Measurements from ENCODE around the gene AP1M2. TPM values are rescaled to one million over a fixed set of nuclear protein-coding genes. Genes with fewer than 3 reads are reported as not detected.

The AP1M2 gene
- total and polyA plus RNA-seq, 7 experiments from 2014 or later: not detected

- H3K27ac Mint-ChIP-seq: peak overlapping the region; percentile 62 to 96 (median 91)
- intact Hi-C loops (cut with micrococcal nuclease): no loop called here
- ChIA-PET POLR2A (interaction anchor here (0.6 to 6.8 kb wide), 4 partner anchors 9 to 438 kb away, joined by 3 to 77 read pairs (median 6); partner anchors contain the start of genes CDKN2D and KRI1), CTCF (interaction anchor here (1.1 kb wide), 1 partner anchor 132 kb away, joined by 3 read pairs; no protein-coding TSS in a partner anchor)
- H3K27ac ChIP-seq (ENCODE audit: low read depth, low read length): peak overlapping the region; percentile 66
- H3K36me3 ChIP-seq (ENCODE audit: control insufficient read depth in 2 of 3, insufficient read depth in 3 of 3, low read length in 3 of 3): peaks cover 38 to 80% (median 47%) of the 10 kb centered on the region in 3 experiments
- H3K36me3 Mint-ChIP-seq: peaks cover 0 to 38% (median 13%) of the 10 kb centered on the region in 5 donors
- peaks cover 41 to 54% of the 10 kb centered on the region in 2 donors for H3K4me1 ChIP-seq (ENCODE audit: control insufficient read depth in 2 of 2, insufficient read depth in 2 of 2, low read length in 2 of 2)
- no peak overlapping the region for H3K4me3 ChIP-seq (ENCODE audit: low read length)
- H3K27me3 ChIP-seq (ENCODE audit: control insufficient read depth in 2 of 2, insufficient read depth in 2 of 2, low read length in 2 of 2): no peaks in the 10 kb centered on the region
- no peaks in the 10 kb centered on the region for H3K9me3 Mint-ChIP-seq
- H3K27me3 Mint-ChIP-seq: no peaks in the 10 kb centered on the region
- no peak for DNase-seq
- peak overlapping the region in 4 of 10 donors; percentile 9 to 38 (median 25) for H3K4me3 Mint-ChIP-seq
- peaks cover 22 to 55% (median 48%) of the 10 kb centered on the region in 7 donors for H3K4me1 Mint-ChIP-seq
- no peaks in the 10 kb centered on the region for H3K9me3 ChIP-seq (ENCODE audit: control insufficient read depth in 2 of 3, low read length in 3 of 3)
- no peak for ATAC-seq
Observed at GRCh38 chr19:10555610-10555973, 31.5 kb downstream of the AP1M2 start.

- no peak for DNase-seq
- ChIA-PET POLR2A (interaction anchor here (0.8 to 6.8 kb wide), 7 partner anchors 8 to 94 kb away, joined by 3 to 77 read pairs (median 7); partner anchors contain the start of genes ATG4D, CDKN2D and KRI1), CTCF (interaction anchor here (1.1 kb wide), 1 partner anchor 20 kb away, joined by 3 read pairs; no protein-coding TSS in a partner anchor)
- intact Hi-C loops (cut with micrococcal nuclease): loop anchor here (1.0 to 5.0 kb wide), 4 partner anchors 11 to 50 kb away; partner anchors contain the start of genes ATG4D (in 2 of the 2) and KRI1 (in 2 of the 2)
- no peaks in the 10 kb centered on the region for H3K9me3 Mint-ChIP-seq
- H3K4me1 Mint-ChIP-seq: peaks cover 22 to 60% (median 44%) of the 10 kb centered on the region in 7 donors
- Histone ChIP-seq H3K27ac (ENCODE audit: low read depth, low read length) (peak overlapping the region; percentile 66), H3K27me3 (ENCODE audit: control insufficient read depth in 2 of 2, insufficient read depth in 2 of 2, low read length in 2 of 2) (no peaks in the 10 kb centered on the region), H3K4me1 (ENCODE audit: control insufficient read depth in 2 of 2, insufficient read depth in 2 of 2, low read length in 2 of 2) (peaks cover 41 to 54% of the 10 kb centered on the region in 2 donors), H3K36me3 (ENCODE audit: control insufficient read depth in 2 of 3, insufficient read depth in 3 of 3, low read length in 3 of 3) (peaks cover 37 to 80% (median 41%) of the 10 kb centered on the region in 3 experiments), H3K9me3 (ENCODE audit: control insufficient read depth in 2 of 3, low read length in 3 of 3) (no peaks in the 10 kb centered on the region), H3K4me3 (ENCODE audit: low read length) (peak overlapping the region; percentile 11)
- no peak for ATAC-seq
- peak overlapping the region; percentile 91 to 99 (median 96) for H3K27ac Mint-ChIP-seq
- H3K4me3 Mint-ChIP-seq: peak overlapping the region in 9 of 10 donors; percentile 71 to 86 (median 81)
- H3K36me3 Mint-ChIP-seq: peaks cover 0 to 38% (median 12%) of the 10 kb centered on the region in 5 donors
- H3K27me3 Mint-ChIP-seq: no peaks in the 10 kb centered on the region
Observed at GRCh38 chr19:10554760-10555609, 32.1 kb downstream of the AP1M2 start.

GRCh38 chr19:10553943-10554381, 33.1 kb downstream of the AP1M2 start:
- peak; percentile 84 for ATAC-seq
- H3K4me1 Mint-ChIP-seq: peaks cover 22 to 61% (median 44%) of the 10 kb centered on the region in 7 donors

GRCh38 chr19:10553087-10553667, 33.9 kb downstream of the AP1M2 start:
- no peaks in the 10 kb centered on the region for H3K27me3 Mint-ChIP-seq
- H3K4me3 Mint-ChIP-seq: peak overlapping the region in 9 of 10 donors; percentile 59 to 86 (median 79)
- DNase-seq (peak in 2 of 9 donors; percentile 6 to 27), ATAC-seq (peak; percentile 6)
- Histone ChIP-seq H3K4me1 (ENCODE audit: control insufficient read depth in 2 of 2, insufficient read depth in 2 of 2, low read length in 2 of 2) (peaks cover 41 to 54% of the 10 kb centered on the region in 2 donors), H3K4me3 (ENCODE audit: low read length) (peak overlapping the region; percentile 11), H3K36me3 (ENCODE audit: control insufficient read depth in 2 of 3, insufficient read depth in 3 of 3, low read length in 3 of 3) (peaks cover 26 to 81% (median 26%) of the 10 kb centered on the region in 3 experiments), H3K27me3 (ENCODE audit: control insufficient read depth in 2 of 2, insufficient read depth in 2 of 2, low read length in 2 of 2) (no peaks in the 10 kb centered on the region), H3K27ac (ENCODE audit: low read depth, low read length) (peak overlapping the region; percentile 66), H3K9me3 (ENCODE audit: control insufficient read depth in 2 of 3, low read length in 3 of 3) (no peaks in the 10 kb centered on the region)
- H3K27ac Mint-ChIP-seq: peak overlapping the region; percentile 91 to 99 (median 96)
- ChIA-PET POLR2A (interaction anchor here (0.6 to 6.8 kb wide), 11 partner anchors 9 to 1260 kb away, joined by 3 to 77 read pairs (median 5); partner anchors contain the start of genes ATG4D, CDKN2D and KRI1), CTCF (interaction anchor here (0.6 to 2.2 kb wide), 10 partner anchors 8 to 469 kb away, joined by 3 to 6 read pairs (median 4); no protein-coding TSS in a partner anchor)
- H3K9me3 Mint-ChIP-seq: no peaks in the 10 kb centered on the region
- peaks cover 0 to 36% (median 10%) of the 10 kb centered on the region in 5 donors for H3K36me3 Mint-ChIP-seq
- H3K4me1 Mint-ChIP-seq: peaks cover 22 to 61% (median 42%) of the 10 kb centered on the region in 7 donors
- intact Hi-C loops (cut with micrococcal nuclease): loop anchor here in 1 of 2 donors (5.0 kb wide), 1 partner anchor 46 kb away; no protein-coding TSS in a partner anchor

More at GRCh38 chr19:10553943-10554381, 33.1 kb downstream of the AP1M2 start:
- peaks cover 27 to 79% (median 32%) of the 10 kb centered on the region in 3 experiments for H3K36me3 ChIP-seq (ENCODE audit: control insufficient read depth in 2 of 3, insufficient read depth in 3 of 3, low read length in 3 of 3)
- peak overlapping the region; percentile 66 for H3K27ac ChIP-seq (ENCODE audit: low read depth, low read length)
- peak overlapping the region; percentile 66 to 86 (median 80) for H3K4me3 Mint-ChIP-seq
- no peaks in the 10 kb centered on the region for H3K9me3 ChIP-seq (ENCODE audit: control insufficient read depth in 2 of 3, low read length in 3 of 3)
- peak overlapping the region; percentile 11 for H3K4me3 ChIP-seq (ENCODE audit: low read length)
- H3K36me3 Mint-ChIP-seq: peaks cover 0 to 39% (median 12%) of the 10 kb centered on the region in 5 donors
- no peaks in the 10 kb centered on the region for H3K27me3 Mint-ChIP-seq
- H3K4me1 ChIP-seq (ENCODE audit: control insufficient read depth in 2 of 2, insufficient read depth in 2 of 2, low read length in 2 of 2): peaks cover 41 to 54% of the 10 kb centered on the region in 2 donors
- H3K27ac Mint-ChIP-seq: peak overlapping the region; percentile 91 to 99 (median 96)
- intact Hi-C loops (cut with micrococcal nuclease): loop anchor here (1.0 to 5.0 kb wide), 4 partner anchors 11 to 49 kb away; partner anchors contain the start of genes ATG4D (in 2 of the 2) and KRI1 (in 2 of the 2)
- CTCF ChIA-PET: interaction anchor here (0.6 to 2.2 kb wide), 8 partner anchors 8 to 468 kb away, joined by 3 to 6 read pairs (median 4); no protein-coding TSS in a partner anchor
- H3K9me3 Mint-ChIP-seq: no peaks in the 10 kb centered on the region
- peak in 8 of 9 donors; percentile 48 to 63 (median 58) for DNase-seq
- POLR2A ChIA-PET: interaction anchor here (0.6 to 6.8 kb wide), 9 partner anchors 9 to 104 kb away, joined by 3 to 77 read pairs (median 7); partner anchors contain the start of genes ATG4D, CDKN2D and KRI1
- H3K27me3 ChIP-seq (ENCODE audit: control insufficient read depth in 2 of 2, insufficient read depth in 2 of 2, low read length in 2 of 2): no peaks in the 10 kb centered on the region

- no peaks in the 10 kb centered on the region for H3K27me3 ChIP-seq (ENCODE audit: control insufficient read depth in 2 of 2, insufficient read depth in 2 of 2, low read length in 2 of 2)
- peak overlapping the region; percentile 66 for H3K27ac ChIP-seq (ENCODE audit: low read depth, low read length)
- ATAC-seq (peak; percentile 42), DNase-seq (peak in 2 of 9 donors; percentile 16 to 35)
- Mint-ChIP-seq H3K4me3 (peak overlapping the region in 8 of 10 donors; percentile 21 to 82 (median 79)), H3K4me1 (peaks cover 22 to 58% (median 41%) of the 10 kb centered on the region in 7 donors), H3K27ac (peak overlapping the region in 8 of 9 donors; percentile 81 to 96 (median 94)), H3K27me3 (no peaks in the 10 kb centered on the region), H3K36me3 (peaks cover 0 to 32% (median 7%) of the 10 kb centered on the region in 5 donors), H3K9me3 (no peaks in the 10 kb centered on the region)
- no peaks in the 10 kb centered on the region for H3K9me3 ChIP-seq (ENCODE audit: control insufficient read depth in 2 of 3, low read length in 3 of 3)
- CTCF ChIA-PET: interaction anchor here (0.5 to 2.2 kb wide), 6 partner anchors 9 to 91 kb away, joined by 3 to 6 read pairs (median 4); no protein-coding TSS in a partner anchor
- no peak overlapping the region for H3K4me3 ChIP-seq (ENCODE audit: low read length)
- POLR2A ChIA-PET: interaction anchor here (0.6 to 6.8 kb wide), 11 partner anchors 8 to 1260 kb away, joined by 3 to 77 read pairs (median 4); partner anchors contain the start of genes CDKN2D and KRI1
- peaks cover 41 to 54% of the 10 kb centered on the region in 2 donors for H3K4me1 ChIP-seq (ENCODE audit: control insufficient read depth in 2 of 2, insufficient read depth in 2 of 2, low read length in 2 of 2)
- intact Hi-C loops (cut with micrococcal nuclease): loop anchor here in 1 of 2 donors (5.0 kb wide), 1 partner anchor 45 kb away; no protein-coding TSS in a partner anchor
- H3K36me3 ChIP-seq (ENCODE audit: control insufficient read depth in 2 of 3, insufficient read depth in 3 of 3, low read length in 3 of 3): peaks cover 20 to 76% (median 22%) of the 10 kb centered on the region in 3 experiments
Observed at GRCh38 chr19:10552510-10553053, 34.5 kb downstream of the AP1M2 start.

All from naive thymus-derived CD4-positive, alpha-beta T cell (primary cell).